ENCODE measurements around the gene SPINT3. TPM values are rescaled to one million over a fixed set of nuclear protein-coding genes. Genes with fewer than 3 reads are reported as not detected.
A peak's percentile ranks its signal among the peaks of the same experiment; 100 is the strongest.

SPINT3 gene
- total and polyA plus RNA-seq, 12 donors, result not detected

DNA sequence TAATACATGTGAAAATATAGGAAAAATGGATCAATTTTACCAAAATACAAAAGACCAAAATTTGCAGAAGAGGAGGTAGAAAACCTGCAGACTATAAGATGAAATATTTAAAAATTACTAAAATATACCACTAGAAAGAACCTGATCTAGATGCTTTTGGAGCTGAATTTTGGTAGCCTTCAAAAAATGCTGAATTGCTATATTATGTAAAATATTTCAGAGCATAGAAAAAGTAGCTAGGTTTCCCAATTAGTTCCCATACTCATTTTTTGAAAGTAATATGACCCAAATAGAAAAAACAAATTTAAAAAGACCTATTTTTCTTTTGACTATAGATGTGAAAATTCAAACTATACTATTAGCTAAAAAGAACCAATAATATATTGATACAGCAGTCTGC lies 35.3 kb upstream of the SPINT3 start:
- intact Hi-C loops (cut with DNase I), result no loop called here
- TF ChIP-seq POLR2A (IDR thresholded peaks at IDR 0.05), result no peak
- TF ChIP-seq, protein P1, sequence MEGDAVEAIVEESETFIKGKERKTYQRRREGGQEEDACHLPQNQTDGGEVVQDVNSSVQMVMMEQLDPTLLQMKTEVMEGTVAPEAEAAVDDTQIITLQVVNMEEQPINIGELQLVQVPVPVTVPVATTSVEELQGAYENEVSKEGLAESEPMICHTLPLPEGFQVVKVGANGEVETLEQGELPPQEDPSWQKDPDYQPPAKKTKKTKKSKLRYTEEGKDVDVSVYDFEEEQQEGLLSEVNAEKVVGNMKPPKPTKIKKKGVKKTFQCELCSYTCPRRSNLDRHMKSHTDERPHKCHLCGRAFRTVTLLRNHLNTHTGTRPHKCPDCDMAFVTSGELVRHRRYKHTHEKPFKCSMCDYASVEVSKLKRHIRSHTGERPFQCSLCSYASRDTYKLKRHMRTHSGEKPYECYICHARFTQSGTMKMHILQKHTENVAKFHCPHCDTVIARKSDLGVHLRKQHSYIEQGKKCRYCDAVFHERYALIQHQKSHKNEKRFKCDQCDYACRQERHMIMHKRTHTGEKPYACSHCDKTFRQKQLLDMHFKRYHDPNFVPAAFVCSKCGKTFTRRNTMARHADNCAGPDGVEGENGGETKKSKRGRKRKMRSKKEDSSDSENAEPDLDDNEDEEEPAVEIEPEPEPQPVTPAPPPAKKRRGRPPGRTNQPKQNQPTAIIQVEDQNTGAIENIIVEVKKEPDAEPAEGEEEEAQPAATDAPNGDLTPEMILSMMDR (IDR thresholded peaks at IDR 0.05), result no peak
- Histone ChIP-seq H3K36me3 (replicated peaks in 1 of 2) (no peaks in the 10 kb centered on the region), H3K9me3 (replicated peaks in 1 of 3) (no peaks in the 10 kb centered on the region), H3K27me3 (peaks cover 3% of the 10 kb centered on the region), H3K27ac (no peak overlapping the region), H3K4me1 (replicated peaks in 1 of 2) (no peaks in the 10 kb centered on the region), H3K4me3 (no peak overlapping the region)
- no peak for DNase-seq

DNA sequence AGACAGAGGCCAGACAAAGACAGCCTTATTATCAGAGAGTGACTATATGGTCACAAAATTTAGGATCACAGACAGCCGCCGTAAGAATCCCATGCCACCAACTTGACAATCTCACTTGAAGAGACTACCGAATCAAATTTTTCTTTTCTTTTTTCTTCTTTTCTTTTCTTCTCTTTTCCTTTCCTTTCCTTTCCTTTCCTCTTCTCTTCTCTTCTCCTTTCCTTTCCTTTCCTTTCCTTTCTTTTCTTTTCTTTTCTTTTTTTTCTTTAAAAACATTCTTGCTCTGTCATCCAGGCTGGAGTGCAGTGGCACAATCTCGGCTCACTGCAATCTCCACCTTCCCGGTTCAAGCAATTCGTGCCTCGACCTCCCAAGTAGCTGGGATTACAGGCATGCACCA lies 33.0 kb upstream of the SPINT3 start:
- no peak for DNase-seq
- Histone ChIP-seq H3K27ac (no peak overlapping the region), H3K4me3 (no peak overlapping the region), H3K9me3 (replicated peaks in 1 of 3) (no peaks in the 10 kb centered on the region), H3K36me3 (replicated peaks in 1 of 2) (no peaks in the 10 kb centered on the region), H3K27me3 (peaks cover 3% of the 10 kb centered on the region), H3K4me1 (replicated peaks in 1 of 2) (no peaks in the 10 kb centered on the region)
- TF ChIP-seq, protein P1 (IDR thresholded peaks at IDR 0.05), result no peak
- TF ChIP-seq POLR2A (IDR thresholded peaks at IDR 0.05), result no peak
- WGBS, 4 donors, result 76 to 85% (median 77%) methylated on average over 7 of the region's 7 CpGs
- intact Hi-C loops (cut with DNase I), result loop anchor here (5.0 to 10.0 kb wide), 2 partner anchors 224 to 226 kb away; no protein-coding TSS in a partner anchor

DNA sequence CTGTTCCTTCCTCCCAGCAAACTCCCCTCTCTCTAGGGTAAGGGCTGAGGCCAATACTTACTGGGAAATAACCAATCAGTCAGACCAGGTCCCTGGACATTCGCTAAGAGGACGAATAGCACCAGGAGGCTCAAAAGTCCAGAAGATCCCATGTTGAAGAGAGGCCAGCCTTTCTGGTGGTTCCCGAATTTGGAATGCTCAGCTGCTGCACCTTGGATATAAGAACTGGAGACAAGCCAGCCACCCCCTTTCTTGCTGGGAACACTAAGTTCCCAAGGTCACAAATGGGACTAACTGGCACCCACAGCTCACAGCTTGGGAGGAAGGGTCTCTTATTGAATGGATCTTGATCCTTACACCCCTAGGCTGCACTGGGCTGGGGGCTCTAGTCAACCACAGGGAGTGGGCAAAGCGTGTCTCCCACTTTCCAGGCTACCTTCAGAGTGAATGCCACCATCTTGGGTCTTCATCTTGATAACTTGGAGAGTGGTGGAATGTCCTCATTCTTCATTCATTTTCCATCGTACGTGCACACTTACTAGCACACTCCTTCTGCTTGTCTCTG lies 31.9 kb upstream of the SPINT3 start, which contains the start of gene EPPIN:
Gene EPPIN (minus strand): TSS at position 196 of the 565 bp plus-strand sequence. CDS start 44 bp downstream, at position 152.
- Histone ChIP-seq H3K4me3 (no peak within 1 kb of the TSS), H3K27ac (no peak within 1 kb of the TSS), H3K4me1 (replicated peaks in 1 of 2) (no peaks in the 10 kb centered on the region), H3K36me3 (replicated peaks in 1 of 2) (no peaks in the 10 kb centered on the region), H3K27me3 (peaks cover 3% of the 10 kb centered on the region), H3K9me3 (replicated peaks in 1 of 3) (no peaks in the 10 kb centered on the region)
- WGBS, 4 donors, result 71 to 83% (median 77%) methylated on average over 6 of the region's 6 CpGs
- no peak for DNase-seq
- intact Hi-C loops (cut with DNase I), result loop anchor here (5.0 to 10.0 kb wide), 2 partner anchors 225 to 228 kb away; no protein-coding TSS in a partner anchor
- TF ChIP-seq, protein P1 (IDR thresholded peaks at IDR 0.05), result no peak
- no peak for TF ChIP-seq POLR2A (IDR thresholded peaks at IDR 0.05)

DNA sequence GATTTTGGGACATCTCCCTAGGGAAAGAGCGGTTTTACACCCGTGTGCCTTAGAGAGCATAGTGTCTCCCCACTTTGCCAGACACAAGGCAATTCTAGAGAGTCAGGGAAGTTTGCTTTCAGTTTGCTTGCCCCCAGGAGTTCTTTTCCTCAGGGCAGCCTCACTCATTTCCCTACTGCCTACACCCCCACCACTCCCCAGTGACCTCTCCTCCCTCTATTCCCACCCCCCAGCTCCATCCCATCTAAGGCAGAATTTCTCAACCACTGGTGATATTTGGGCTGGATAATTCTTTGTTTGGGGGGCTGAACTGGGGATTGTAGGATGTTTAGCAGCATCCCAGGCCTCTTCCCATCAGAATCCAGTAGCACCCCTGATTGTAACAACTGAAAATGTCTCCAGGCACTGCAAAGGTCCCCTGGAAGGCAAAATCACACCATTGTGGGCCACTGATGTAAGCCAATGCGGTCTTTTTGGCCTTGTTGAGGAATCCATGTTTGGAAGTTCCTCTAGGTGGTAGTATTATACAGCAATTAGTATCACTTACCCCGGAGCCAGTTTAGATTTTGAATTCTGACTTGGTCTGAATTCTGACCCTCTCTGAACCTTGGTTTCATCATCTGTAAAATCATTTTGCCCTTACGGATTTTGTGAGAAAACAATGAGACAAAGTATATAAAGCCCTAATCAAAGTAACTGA lies 30.5 kb upstream of the SPINT3 start:
- no peak for DNase-seq
- intact Hi-C loops (cut with DNase I), result loop anchor here (5.0 to 10.0 kb wide), 2 partner anchors 226 to 229 kb away; no protein-coding TSS in a partner anchor
- Histone ChIP-seq H3K4me1 (replicated peaks in 1 of 2) (no peaks in the 10 kb centered on the region), H3K9me3 (replicated peaks in 1 of 3) (no peaks in the 10 kb centered on the region), H3K27me3 (peaks cover 10% of the 10 kb centered on the region), H3K4me3 (no peak overlapping the region), H3K36me3 (replicated peaks in 1 of 2) (no peaks in the 10 kb centered on the region), H3K27ac (no peak overlapping the region)
- WGBS, 4 donors, result 11 to 27% (median 19%) methylated on average over 4 to 5 of the region's 5 CpGs
- no peak for TF ChIP-seq POLR2A (IDR thresholded peaks at IDR 0.05)
- TF ChIP-seq, protein P1 (IDR thresholded peaks at IDR 0.05), result peak in 5 of 6 experiments; percentile 31 to 42 (median 37)
